NOMO-1 treated with dmso at 0.1 percent for 144 hours (cell line): ENCODE results near the gene ARID4B.
"Not testable (repeated sequence)": the region's sequence is repeated elsewhere in the genome, so short reads cannot be mapped to it uniquely, and the experiment has no call there.

Source experiments
- DNase-seq: peaks from one replicate; lab custom pipeline; 2025; ENCODE audit not compliant: unreplicated experiment; lab: John Stamatoyannopoulos, UW

ARID4B gene

GRCh38 chr1:235270625-235271024, 57.4 kb downstream of the ARID4B start:
- DNase-seq = no peak

DNA sequence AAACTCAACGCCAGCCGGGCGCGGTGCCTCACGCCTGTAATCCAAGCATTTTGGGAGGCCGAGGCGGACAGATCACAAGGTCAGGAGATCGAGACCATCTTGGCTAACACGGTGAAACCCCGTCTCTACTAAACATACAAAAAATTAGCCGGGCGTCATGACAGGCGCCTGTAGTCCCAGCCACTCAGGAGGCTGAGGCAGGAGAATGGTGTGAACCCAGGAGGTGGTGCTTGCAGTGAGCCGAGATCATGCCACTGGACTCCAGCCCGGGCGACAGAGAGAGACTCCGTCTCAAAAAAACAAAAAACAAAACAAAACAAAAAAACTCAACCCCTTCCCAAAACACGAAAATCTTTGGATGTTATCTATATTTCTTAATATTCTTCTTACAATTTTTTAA, 58.0 kb downstream of the ARID4B start:
- not testable (repeated sequence) for DNase-seq

DNA sequence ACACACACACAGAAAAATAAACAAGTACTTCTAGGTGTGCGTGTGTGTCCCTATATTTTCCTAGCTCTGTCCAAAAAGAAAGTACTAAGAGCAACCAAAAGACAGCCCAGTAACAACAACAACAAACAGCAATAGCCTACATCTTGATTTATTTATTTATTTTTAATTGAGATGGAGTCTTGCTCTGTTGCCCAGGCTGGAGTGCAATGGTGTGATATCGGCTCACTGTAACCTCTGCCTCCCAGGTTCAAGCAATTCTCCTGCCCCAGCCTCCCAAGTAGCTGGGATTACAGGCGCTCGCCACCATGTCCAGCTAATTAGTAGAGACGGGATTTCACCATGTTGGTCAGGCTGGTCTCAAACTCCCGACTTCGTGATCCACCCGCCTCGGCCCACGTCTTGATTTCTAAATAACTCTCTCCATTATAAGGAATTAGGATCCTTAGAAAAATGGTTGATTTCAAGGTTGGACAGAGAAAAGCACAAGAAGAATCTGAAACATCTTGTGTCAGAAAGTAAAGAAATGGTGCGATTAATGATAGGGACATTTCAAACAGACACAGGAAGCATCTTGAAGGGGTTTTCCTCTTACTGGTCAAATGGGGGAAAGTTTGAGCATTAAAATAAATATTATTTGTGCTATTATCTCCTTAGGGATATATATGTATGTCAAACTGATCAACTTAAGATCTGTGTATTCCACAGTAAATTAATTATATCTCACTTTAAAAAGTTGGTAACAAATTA, 59.4 kb downstream of the ARID4B start:
- no peak for DNase-seq

DNA sequence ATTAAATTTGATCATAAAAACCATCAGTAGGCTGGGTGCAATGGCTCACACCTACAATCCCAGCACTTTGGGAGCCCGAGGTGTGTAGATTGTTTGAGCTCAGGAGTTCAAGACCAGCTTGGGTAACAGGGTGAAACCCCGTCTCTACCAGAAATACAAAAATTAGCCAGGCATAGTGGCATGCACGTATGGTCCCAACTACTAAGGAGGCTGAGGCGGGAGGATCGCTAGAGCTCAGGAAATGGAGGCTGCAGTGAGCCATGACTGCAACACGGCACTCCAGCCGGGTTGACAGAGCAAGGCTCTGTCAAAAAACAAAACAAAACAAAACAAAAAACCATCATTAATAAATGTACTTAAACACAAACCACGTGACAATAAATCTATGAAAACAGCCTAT, 61.0 kb downstream of the ARID4B start:
- no peak for DNase-seq

- DNase-seq = no peak
Measured at GRCh38 chr1:235266325-235266724, 61.7 kb downstream of the ARID4B start.

DNA sequence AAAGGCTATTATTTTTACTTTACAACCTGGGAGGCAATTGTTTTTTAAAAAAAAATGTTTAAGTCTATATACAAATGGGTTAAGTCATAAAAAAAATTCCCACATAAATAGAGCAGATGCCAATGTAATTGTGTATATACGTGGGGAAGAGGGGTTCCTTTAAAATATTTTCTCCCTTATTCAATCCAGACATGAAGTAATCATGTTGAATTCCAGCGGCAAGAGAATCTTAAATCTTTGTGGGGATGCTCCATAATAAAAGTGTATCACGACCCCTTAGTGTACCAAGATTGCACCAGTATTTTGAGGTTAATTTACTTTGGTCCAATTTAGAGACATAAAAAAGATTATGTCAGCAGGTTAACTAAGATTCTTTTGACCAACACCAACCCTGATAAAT, 62.1 kb downstream of the ARID4B start:
- no peak for DNase-seq

GRCh38 chr1:235264327-235264726, 63.7 kb downstream of the ARID4B start:
- no peak for DNase-seq

- DNase-seq = no peak
Measured at GRCh38 chr1:235262539-235262938, 65.4 kb downstream of the ARID4B start.

- DNase-seq = no peak
Measured at GRCh38 chr1:235261243-235261642, 66.7 kb downstream of the ARID4B start.

GRCh38 chr1:235259133-235259778, 68.7 kb downstream of the ARID4B start:
- DNase-seq = no peak

DNA sequence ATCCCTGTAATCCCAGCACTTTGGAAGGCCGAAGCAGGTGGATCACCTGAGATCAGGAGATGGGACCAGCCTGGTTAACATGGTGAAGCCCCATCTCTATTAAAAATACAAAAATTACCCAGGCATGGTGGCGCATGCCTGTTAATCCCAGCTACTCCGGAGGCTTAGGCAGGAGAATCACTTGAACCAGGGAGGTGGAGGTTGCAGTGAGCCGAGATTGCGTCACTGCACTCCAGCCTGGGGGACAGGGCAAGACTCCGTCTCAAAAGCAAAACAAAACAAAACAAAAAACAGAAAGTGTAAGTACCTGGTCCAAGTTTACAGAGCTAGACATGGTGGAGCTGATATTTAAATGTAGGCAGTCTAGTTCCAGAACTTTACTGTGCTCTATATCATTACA, 69.9 kb downstream of the ARID4B start:
- DNase-seq = not testable (repeated sequence)

- no peak for DNase-seq
Measured at GRCh38 chr1:235254721-235255120, 73.3 kb downstream of the ARID4B start.

GRCh38 chr1:235253219-235253962, 74.6 kb downstream of the ARID4B start:
- peak; percentile 2 for DNase-seq

DNA sequence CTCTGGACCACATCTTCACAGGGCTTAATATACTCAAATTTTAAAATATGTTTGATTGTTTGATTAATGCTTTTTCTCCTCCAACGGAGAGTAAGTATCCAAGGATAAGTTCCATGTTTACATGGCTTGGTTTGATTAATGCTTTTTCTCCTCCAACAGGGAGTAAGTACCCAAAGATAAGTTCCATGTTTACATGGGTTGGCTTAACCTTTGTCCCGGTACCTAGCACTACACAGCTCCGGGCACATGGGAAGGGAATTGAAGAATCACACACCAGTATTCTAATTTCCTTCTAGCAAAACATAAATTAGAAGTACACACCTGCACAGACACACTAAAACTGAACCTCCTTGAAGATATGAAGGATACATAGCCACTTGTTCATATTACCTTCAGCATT, 77.5 kb downstream of the ARID4B start:
- no peak for DNase-seq

GRCh38 chr1:235246022-235246948, 81.7 kb downstream of the ARID4B start:
- no peak for DNase-seq

- no peak for DNase-seq
Measured at GRCh38 chr1:235244974-235245592, 82.9 kb downstream of the ARID4B start.

DNA sequence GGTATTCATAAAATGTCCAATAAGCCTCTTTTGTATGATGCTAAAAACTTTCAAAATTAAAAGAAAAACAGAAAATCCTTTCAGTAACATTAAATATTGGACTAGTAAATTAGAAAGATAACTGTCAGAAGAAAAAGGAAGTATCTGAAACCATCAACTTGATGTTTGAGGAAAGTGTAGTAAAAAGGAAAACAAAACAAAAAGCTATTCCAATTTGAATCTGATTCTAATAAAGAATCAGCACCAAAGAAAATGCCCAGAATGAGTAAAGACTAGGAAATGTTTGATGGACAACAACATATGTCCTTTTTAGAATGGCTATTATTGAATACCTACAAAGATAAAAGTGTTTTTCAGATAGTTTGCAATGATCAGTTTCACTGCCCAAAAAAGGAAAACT, 87.0 kb downstream of the ARID4B start:
- DNase-seq = no peak

- no peak for DNase-seq
Measured at GRCh38 chr1:235239851-235240250, 88.1 kb downstream of the ARID4B start.

- DNase-seq = no peak
Measured at GRCh38 chr1:235238558-235238957, 89.4 kb downstream of the ARID4B start.

DNA sequence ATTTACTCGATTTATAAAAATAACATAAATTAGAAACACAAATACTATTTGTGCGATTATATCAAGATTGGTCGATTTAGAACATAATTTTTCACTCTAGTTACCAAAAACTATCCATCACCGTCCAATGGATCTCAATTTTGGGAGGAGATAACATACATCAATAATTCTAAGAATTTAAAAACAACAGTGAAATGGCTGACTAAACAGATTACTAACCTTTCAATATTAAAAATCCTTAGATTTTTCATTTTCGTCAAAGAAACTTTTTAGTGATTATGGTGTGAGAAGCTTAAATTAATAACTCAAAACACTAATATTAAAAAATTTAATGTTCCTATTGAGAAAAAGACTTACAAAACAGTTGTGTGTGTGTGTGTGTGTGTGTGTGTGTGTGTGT, 91.9 kb downstream of the ARID4B start:
- DNase-seq = no peak

- no peak for DNase-seq
Measured at GRCh38 chr1:235229868-235230267, 98.1 kb downstream of the ARID4B start.
